ENCODE measurements around the gene CCDC27. TPM values are rescaled to one million over a fixed set of nuclear protein-coding genes. Genes with fewer than 3 reads are reported as not detected.

Gene CCDC27
- total RNA-seq, 6 donors from 2014 or later = not detected

DNA sequence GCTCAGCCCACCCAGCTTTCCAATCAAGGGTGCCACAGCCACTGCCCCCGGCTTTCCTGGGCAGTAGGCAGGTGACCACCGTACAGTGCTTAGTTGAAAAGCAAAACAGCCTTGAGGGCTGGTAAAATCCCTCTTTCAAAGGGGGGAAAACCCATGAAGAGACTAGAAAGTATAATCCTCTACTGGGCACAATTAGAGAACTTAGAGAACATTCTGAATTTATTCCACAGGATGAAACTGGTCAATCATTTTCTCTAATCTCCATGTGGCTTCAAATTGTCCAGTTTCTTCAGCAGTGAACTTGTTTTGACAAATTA lies 59.3 kb downstream of the CCDC27 start:
- TF ChIP-seq EP300 (IDR thresholded peaks at IDR 0.05) (no peak), POLR2AphosphoS5 (IDR thresholded peaks at IDR 0.05) (no peak), POLR2A (IDR thresholded peaks at IDR 0.05) (no peak)
- TF ChIP-seq, protein P1, sequence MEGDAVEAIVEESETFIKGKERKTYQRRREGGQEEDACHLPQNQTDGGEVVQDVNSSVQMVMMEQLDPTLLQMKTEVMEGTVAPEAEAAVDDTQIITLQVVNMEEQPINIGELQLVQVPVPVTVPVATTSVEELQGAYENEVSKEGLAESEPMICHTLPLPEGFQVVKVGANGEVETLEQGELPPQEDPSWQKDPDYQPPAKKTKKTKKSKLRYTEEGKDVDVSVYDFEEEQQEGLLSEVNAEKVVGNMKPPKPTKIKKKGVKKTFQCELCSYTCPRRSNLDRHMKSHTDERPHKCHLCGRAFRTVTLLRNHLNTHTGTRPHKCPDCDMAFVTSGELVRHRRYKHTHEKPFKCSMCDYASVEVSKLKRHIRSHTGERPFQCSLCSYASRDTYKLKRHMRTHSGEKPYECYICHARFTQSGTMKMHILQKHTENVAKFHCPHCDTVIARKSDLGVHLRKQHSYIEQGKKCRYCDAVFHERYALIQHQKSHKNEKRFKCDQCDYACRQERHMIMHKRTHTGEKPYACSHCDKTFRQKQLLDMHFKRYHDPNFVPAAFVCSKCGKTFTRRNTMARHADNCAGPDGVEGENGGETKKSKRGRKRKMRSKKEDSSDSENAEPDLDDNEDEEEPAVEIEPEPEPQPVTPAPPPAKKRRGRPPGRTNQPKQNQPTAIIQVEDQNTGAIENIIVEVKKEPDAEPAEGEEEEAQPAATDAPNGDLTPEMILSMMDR (IDR thresholded peaks at IDR 0.05) = no peak
- WGBS, 2 donors = 74 to 85% methylated on average over 2 of the region's 2 CpGs
- ATAC-seq (ENCODE audit: low FRiP score in 2 of 2) = no peak
- Histone ChIP-seq H3K9me3 (no peaks in the 10 kb centered on the region), H3K36me3 (peaks cover 6 to 30% (median 21%) of the 10 kb centered on the region in 4 donors), H3K4me3 (no peak overlapping the region), H3K4me1 (no peaks in the 10 kb centered on the region), H3K27me3 (no peaks in the 10 kb centered on the region), H3K27ac (no peak overlapping the region)
- no peak for DNase-seq

DNA sequence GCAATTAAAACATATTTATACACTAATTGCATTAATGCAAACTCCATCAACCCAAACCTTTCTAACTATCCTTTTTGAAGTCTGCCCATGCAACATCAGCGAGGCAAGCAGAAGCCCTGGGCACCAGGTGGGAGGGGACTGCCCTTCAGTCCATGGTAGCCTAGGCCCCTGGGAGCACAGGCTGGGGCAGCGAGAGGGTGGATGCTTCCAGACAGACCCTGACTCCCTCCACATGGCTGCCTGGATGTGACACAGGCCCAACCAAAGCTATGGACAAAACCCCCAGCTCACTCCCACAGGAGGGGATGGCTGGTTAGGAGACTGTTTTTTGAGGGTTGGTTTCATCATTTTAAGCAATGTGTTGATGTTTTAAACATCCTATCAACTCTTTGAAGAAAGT lies 61.8 kb downstream of the CCDC27 start:
- ATAC-seq (ENCODE audit: low FRiP score in 2 of 2) = no peak
- WGBS, 2 donors = 100% methylated on average over 2 of the region's 2 CpGs
- Histone ChIP-seq H3K27ac (no peak overlapping the region), H3K4me3 (no peak overlapping the region), H3K9me3 (no peaks in the 10 kb centered on the region), H3K27me3 (no peaks in the 10 kb centered on the region), H3K36me3 (peaks cover 6 to 41% (median 21%) of the 10 kb centered on the region in 4 donors), H3K4me1 (no peaks in the 10 kb centered on the region)
- no peak for DNase-seq
- TF ChIP-seq POLR2A (IDR thresholded peaks at IDR 0.05) (no peak), POLR2AphosphoS5 (IDR thresholded peaks at IDR 0.05) (no peak), EP300 (IDR thresholded peaks at IDR 0.05) (no peak)
- TF ChIP-seq, protein P1 (IDR thresholded peaks at IDR 0.05) = no peak

DNA sequence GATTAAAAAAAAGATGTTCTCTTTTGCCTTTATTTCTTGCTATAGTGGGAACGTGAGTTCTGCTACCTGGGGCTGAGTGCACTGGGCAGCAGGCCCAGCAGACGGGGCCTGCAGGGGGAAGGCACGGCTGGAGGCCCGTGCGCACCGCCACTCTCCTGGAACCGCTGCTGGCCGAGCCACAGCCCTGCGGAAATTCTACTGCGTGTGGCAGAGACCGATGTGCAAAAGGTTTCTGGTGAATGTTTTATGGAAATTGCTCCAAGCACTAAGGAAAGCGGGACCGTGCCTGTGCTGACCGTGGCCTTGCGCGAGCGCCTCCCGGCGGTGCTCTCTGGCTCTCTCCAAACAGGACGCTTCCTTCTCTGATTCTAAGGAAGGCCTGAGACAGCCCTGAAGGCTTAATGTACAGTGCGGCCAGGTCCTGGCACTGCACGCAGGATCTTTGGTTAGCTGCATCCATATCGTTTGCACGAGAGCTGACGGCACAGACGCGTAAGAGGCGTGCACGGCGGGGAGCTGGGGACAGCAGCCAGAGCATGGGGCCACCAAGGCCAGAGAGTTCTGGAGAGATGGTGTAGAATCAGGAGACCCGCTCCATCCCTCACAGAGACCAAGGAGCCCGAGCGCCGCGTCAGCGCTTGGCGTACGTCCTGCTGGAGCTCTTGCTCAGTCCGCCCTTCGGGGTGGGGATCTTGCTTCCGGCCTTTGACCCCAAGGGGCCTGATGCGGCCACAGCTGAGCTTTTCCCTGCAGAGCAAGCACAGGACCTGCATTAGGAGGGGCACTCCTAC lies 62.7 kb downstream of the CCDC27 start:
- Histone ChIP-seq H3K4me3 (no peak overlapping the region), H3K9me3 (no peaks in the 10 kb centered on the region), H3K4me1 (no peaks in the 10 kb centered on the region), H3K27me3 (no peaks in the 10 kb centered on the region), H3K27ac (no peak overlapping the region), H3K36me3 (peaks cover 7 to 50% (median 23%) of the 10 kb centered on the region in 4 donors)
- TF ChIP-seq POLR2AphosphoS5 (IDR thresholded peaks at IDR 0.05) (no peak), EP300 (IDR thresholded peaks at IDR 0.05) (no peak), POLR2A (IDR thresholded peaks at IDR 0.05) (no peak)
- TF ChIP-seq, protein P1 (IDR thresholded peaks at IDR 0.05) = no peak
- DNase-seq (peak in 1 of 2 donors; percentile 73), ATAC-seq (ENCODE audit: low FRiP score in 2 of 2) (no peak)
- 91 to 94% methylated on average over 42 of the region's 42 CpGs for WGBS, 2 donors

DNA sequence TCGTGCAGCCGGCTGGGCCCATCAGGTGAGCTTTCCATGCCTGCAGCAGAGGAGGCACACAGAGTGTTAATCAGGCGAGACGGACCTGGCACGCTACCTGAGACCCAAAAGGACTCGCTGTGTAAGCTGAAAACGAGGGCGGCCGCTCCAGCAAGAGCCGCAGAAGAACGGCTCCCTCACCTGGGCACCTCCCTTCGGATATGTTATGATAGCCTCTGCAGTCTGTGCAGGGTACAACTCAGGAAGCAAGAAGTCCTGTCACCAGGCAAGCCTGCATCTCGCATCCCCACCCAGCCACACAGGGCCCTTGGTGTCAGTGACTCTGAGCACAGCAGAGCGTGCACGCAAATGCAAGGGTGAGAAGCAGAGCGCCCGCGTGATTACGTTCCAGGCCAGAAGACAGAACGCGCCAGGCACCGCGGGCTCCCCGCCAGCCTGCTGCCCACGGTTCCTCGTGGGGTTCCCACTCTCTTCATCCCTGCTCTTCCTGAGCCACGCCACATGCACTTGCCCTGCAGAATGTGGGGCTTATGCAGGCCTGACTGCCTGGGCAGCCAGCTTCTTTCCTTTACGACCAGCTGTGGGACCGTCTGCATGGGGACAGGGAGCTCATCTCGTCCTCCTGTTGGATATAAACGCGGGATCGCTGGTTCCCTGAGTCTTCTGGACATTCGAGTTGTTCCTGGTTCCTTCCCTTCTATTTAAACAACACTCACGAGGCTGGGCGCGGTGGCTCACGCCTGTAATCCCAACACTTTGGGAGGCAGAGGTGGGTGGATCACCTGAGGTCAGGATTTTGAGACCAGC lies 64.3 kb downstream of the CCDC27 start:
- no peak for ATAC-seq (ENCODE audit: low FRiP score in 2 of 2)
- Histone ChIP-seq H3K27ac (no peak overlapping the region), H3K36me3 (peaks cover 16 to 65% (median 38%) of the 10 kb centered on the region in 4 donors), H3K9me3 (no peaks in the 10 kb centered on the region), H3K27me3 (no peaks in the 10 kb centered on the region), H3K4me1 (no peaks in the 10 kb centered on the region), H3K4me3 (no peak overlapping the region)
- no peak for TF ChIP-seq POLR2A (IDR thresholded peaks at IDR 0.05)
- no peak for TF ChIP-seq EP300 (IDR thresholded peaks at IDR 0.05)
- TF ChIP-seq, protein P1 (IDR thresholded peaks at IDR 0.05) = no peak
- TF ChIP-seq POLR2AphosphoS5 (IDR thresholded peaks at IDR 0.05) = no peak
- DNase-seq = no peak
- 92% methylated on average over 35 to 38 of the region's 38 CpGs for WGBS, 2 donors
